Measurements from ENCODE around the gene MUC2.
"Not testable (repeated sequence)": the region's sequence is repeated elsewhere in the genome, so short reads cannot be mapped to it uniquely, and the experiment has no call there.

MUC2 gene

DNA sequence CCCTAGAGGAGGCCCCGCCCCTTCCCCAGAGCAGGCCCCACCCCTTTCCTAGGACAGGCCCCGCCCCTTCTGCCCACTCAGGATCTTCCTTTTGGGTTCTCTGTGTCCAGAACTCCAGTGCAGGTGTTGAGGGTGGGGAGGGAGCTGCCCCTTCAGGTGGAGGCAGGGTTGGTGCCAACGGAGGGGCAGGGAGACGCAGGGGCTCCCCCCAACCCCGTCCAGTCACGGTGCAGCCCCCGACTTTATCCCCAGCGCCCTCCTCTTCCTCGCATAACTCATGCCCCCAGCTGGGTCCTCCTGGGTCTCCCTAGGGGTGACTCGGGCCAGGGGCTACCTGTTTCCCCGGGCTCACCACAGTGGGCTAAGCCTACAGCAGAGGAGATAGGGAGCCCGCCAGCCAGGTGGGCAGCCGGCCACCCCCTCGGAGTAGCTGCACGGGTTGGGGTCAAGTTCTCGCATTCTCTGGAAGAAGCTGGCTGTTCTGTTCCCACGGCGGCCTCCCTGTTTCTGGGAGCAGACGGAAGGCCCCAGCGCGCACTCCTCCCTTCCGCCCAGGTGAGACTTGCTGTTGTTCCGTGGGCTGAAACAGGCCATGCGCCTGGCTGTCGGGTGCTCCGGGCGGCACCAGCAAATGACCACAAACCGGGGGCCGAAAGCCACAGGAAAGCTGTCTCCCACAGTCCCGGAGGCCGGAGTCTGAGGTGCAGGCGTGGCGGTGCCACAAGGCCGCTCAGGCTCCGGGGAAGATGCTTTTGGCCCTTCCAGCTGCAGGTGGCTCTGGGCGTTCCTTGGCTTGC lies 38.9 kb downstream of the MUC2 start:
- in situ Hi-C loops (cut with MboI; ENCODE audit: low pct_unique_long_range_greater_than_20kb, low sequenced_read_pairs): no loop called here
- peak; percentile 4 for DNase-seq

DNA sequence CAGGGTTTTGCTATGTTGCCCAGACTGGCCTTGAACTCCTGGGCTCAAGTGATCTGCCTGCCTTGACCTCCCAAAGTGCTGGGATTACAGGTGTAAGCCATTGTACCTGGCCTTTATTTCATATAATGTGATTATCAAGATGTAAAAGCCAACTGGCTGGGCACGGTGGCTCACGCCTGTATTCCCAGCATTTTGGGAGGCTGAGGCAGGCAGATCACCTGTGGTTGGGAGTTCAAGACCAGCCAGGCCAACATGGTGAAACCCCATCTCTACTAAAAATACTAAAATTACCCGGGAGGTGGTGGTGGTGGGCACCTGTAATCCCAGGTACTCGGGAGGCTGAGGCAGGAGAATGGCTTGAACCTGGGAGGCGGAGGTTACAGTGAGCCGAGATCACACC lies 40.6 kb downstream of the MUC2 start:
- in situ Hi-C loops (cut with MboI; ENCODE audit: low pct_unique_long_range_greater_than_20kb, low sequenced_read_pairs); DNase-seq: not testable (repeated sequence)

GRCh38 chr11:1116104-1116503 lies 41.4 kb downstream of the MUC2 start:
- no peak for DNase-seq
- in situ Hi-C loops (cut with MboI; ENCODE audit: low pct_unique_long_range_greater_than_20kb, low sequenced_read_pairs): no loop called here

GRCh38 chr11:1116666-1117390 lies 42.2 kb downstream of the MUC2 start:
- in situ Hi-C loops (cut with MboI; ENCODE audit: low pct_unique_long_range_greater_than_20kb, low sequenced_read_pairs): no loop called here
- no peak for DNase-seq

DNA sequence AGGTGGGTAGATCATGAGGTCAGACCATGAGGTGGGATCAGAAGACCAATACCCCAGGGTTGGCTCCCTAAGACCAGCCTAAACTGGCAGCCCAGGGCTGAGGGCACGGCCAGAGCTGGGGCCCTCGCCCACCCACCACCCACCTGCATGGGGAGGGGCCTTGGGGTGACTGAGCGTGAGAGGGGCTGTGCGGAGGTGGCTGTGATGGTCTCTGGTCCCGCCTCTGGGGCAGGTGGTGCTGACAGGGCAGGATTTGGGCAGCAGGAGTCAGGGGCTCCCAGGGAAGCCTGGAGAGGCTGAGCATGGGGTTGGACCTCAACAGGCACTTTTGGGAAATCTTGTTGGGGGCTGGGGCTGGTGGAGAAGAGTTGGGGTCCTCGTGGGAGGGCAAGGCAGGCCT lies 43.3 kb downstream of the MUC2 start:
- no peak for DNase-seq
- in situ Hi-C loops (cut with MboI; ENCODE audit: low pct_unique_long_range_greater_than_20kb, low sequenced_read_pairs): no loop called here

GRCh38 chr11:1118755-1119603 lies 44.3 kb downstream of the MUC2 start:
- no peak for DNase-seq
- in situ Hi-C loops (cut with MboI; ENCODE audit: low pct_unique_long_range_greater_than_20kb, low sequenced_read_pairs): no loop called here

DNA sequence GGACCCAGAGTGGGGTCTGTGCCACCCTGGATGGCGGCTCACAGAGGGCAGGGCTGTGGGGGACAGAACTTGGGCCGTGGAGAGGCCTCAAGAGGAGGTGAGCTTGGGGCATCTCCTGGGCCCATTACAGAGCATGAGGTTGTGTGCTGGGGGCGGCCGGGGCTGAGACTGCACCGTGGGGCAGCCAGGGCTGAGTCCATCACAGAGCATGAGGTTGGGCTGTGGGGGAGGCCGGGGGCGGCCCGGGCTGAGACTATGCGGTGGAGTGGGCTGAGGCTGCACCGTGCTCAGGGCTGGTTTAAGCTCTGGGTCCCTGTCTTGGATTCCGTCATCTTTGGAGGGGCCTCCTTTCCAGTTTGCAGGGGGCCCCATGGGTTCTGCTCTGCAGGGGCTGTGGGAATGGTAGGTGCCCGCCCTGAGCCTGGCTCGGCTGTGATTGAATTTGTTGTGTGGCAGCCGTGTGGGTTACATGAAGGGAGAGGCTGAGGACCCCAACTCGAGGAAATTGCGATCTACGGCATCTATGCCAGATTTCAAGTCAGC lies 45.0 kb downstream of the MUC2 start:
- in situ Hi-C loops (cut with MboI; ENCODE audit: low pct_unique_long_range_greater_than_20kb, low sequenced_read_pairs): no loop called here
- DNase-seq: no peak

GRCh38 chr11:1120532-1121330 lies 46.1 kb downstream of the MUC2 start:
- in situ Hi-C loops (cut with MboI; ENCODE audit: low pct_unique_long_range_greater_than_20kb, low sequenced_read_pairs): no loop called here
- no peak for DNase-seq

GRCh38 chr11:1121331-1121812 lies 46.7 kb downstream of the MUC2 start:
- in situ Hi-C loops (cut with MboI; ENCODE audit: low pct_unique_long_range_greater_than_20kb, low sequenced_read_pairs): no loop called here
- DNase-seq: no peak

GRCh38 chr11:1121813-1122663 lies 47.4 kb downstream of the MUC2 start:
- no peak for DNase-seq

DNA sequence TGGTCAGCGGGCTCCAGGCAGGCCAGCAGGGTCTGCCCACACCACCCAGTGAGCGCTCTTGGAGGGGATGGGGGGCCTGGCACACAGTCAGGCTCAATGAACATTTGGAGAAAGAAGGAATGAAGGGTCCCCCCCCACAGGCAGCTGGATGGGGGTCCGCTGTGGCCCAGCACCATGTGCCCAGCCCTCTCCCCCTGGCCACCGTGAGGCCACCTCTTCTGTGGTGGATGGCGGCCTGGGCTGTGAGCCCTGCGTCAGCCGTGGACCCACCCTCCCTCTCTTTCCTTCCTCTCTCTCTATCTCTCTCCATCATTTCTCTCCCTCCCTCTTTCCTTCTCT lies 48.0 kb downstream of the MUC2 start:
- no peak for DNase-seq
- in situ Hi-C loops (cut with MboI; ENCODE audit: low pct_unique_long_range_greater_than_20kb, low sequenced_read_pairs): no loop called here

More at GRCh38 chr11:1121813-1122663, 47.4 kb downstream of the MUC2 start:
- in situ Hi-C loops (cut with MboI; ENCODE audit: low pct_unique_long_range_greater_than_20kb, low sequenced_read_pairs): no loop called here

- no peak for DNase-seq
- in situ Hi-C loops (cut with MboI; ENCODE audit: low pct_unique_long_range_greater_than_20kb, low sequenced_read_pairs): no loop called here
These were observed 49.3 kb downstream of the MUC2 start for GRCh38 chr11:1123970-1124369.

Data from KBM-7 (cell line).